GM12875 (cell line): ENCODE results near the gene WDR87.

ENCODE experiments used
- H3K4me3 ChIP-seq: one replicate; pipeline ENCODE4 v1.5.1; 2011; ENCODE audit warnings: low read depth, low read length, control low read depth
- CTCF ChIP-seq: IDR thresholded peaks from 2 replicates; pipeline ENCODE4 v1.5.1; 2011; ENCODE audit warnings: low read depth, mild to moderate bottlenecking, control low read depth, inconsistent platforms, low read length, moderate library complexity, borderline replicate concordance; ENCODE audit not compliant: insufficient read depth

The WDR87 gene

GRCh38 chr19:37931881-37932655 lies 25.7 kb upstream of the WDR87 start:
- H3K4me3 ChIP-seq, result peak overlapping the region; percentile 46
- TF ChIP-seq CTCF, result no peak

- no peak for TF ChIP-seq CTCF
- no peak overlapping the region for H3K4me3 ChIP-seq
These were observed 24.0 kb upstream of the WDR87 start for GRCh38 chr19:37930416-37930815.

- no peak overlapping the region for H3K4me3 ChIP-seq
- TF ChIP-seq CTCF, result no peak
These were observed 23.0 kb upstream of the WDR87 start for GRCh38 chr19:37929355-37929923.

GRCh38 chr19:37928527-37929286 lies 22.3 kb upstream of the WDR87 start:
- no peak for TF ChIP-seq CTCF
- peak overlapping the region; percentile 21 for H3K4me3 ChIP-seq

GRCh38 chr19:37926711-37927110 lies 20.3 kb upstream of the WDR87 start:
- TF ChIP-seq CTCF, result no peak
- no peak overlapping the region for H3K4me3 ChIP-seq

GRCh38 chr19:37926255-37926654 lies 19.9 kb upstream of the WDR87 start:
- TF ChIP-seq CTCF, result no peak
- no peak overlapping the region for H3K4me3 ChIP-seq
